Measurements from ENCODE around the gene UQCRH. TPM values are rescaled to one million over a fixed set of nuclear protein-coding genes. Genes with fewer than 3 reads are reported as not detected.

UQCRH gene
- total and polyA plus RNA-seq, 2 of the 4 experiments (the other 2 are of a cell fraction): 347 to 736 TPM

Other genes with a start within 250 kb of the UQCRH start
- 9.9 and 14.7 TPM in 2 replicates for gene PIK3R3, start 171.1 kb upstream of the UQCRH start, total RNA-seq (2012; rRNA removed)
- gene PIK3R3, start 171.1 kb upstream of the UQCRH start, polyA plus RNA-seq (2012; rRNA removed): 4.3 and 5.3 TPM in 2 replicates
- gene TSPAN1, start 128.6 kb upstream of the UQCRH start, total RNA-seq (2012; rRNA removed): 0.18 TPM in 1 of 2 replicates, not detected in the other
- gene TSPAN1, start 128.6 kb upstream of the UQCRH start, polyA plus RNA-seq (2012; rRNA removed): 0.82 and 0.89 TPM in 2 replicates
- gene P3R3URF, start 127.2 kb upstream of the UQCRH start, total RNA-seq (2012; rRNA removed): not detected in 2 replicates
- gene P3R3URF, start 127.2 kb upstream of the UQCRH start, polyA plus RNA-seq (2012; rRNA removed): not detected in 2 replicates
- 45.3 and 54.8 TPM in 2 replicates for gene POMGNT1, start 105.3 kb upstream of the UQCRH start, total RNA-seq (2012; rRNA removed)
- 65.3 and 65.8 TPM in 2 replicates for gene POMGNT1, start 105.3 kb upstream of the UQCRH start, polyA plus RNA-seq (2012; rRNA removed)
- gene LURAP1, start 100.4 kb upstream of the UQCRH start, total RNA-seq (2012; rRNA removed): 2.5 TPM in 2 replicates
- gene LURAP1, start 100.4 kb upstream of the UQCRH start, polyA plus RNA-seq (2012; rRNA removed): 2.5 and 2.9 TPM in 2 replicates
- 4.7 and 4.8 TPM in 2 replicates for gene RAD54L, start 55.9 kb upstream of the UQCRH start, total RNA-seq (2012; rRNA removed)
- 10.6 and 10.7 TPM in 2 replicates for gene RAD54L, start 55.9 kb upstream of the UQCRH start, polyA plus RNA-seq (2012; rRNA removed)
- gene LRRC41, start 82 bp upstream of the UQCRH start, total RNA-seq (2012; rRNA removed): 62.5 and 67.6 TPM in 2 replicates
- 81.1 and 83.2 TPM in 2 replicates for gene LRRC41, start 82 bp upstream of the UQCRH start, polyA plus RNA-seq (2012; rRNA removed)
- gene NSUN4, start 37.1 kb downstream of the UQCRH start, total RNA-seq (2012; rRNA removed): 10.9 and 11.9 TPM in 2 replicates
- gene NSUN4, start 37.1 kb downstream of the UQCRH start, polyA plus RNA-seq (2012; rRNA removed): 11.6 and 13.0 TPM in 2 replicates
- under 0.01 TPM in 1 of 2 replicates, not detected in the other for gene FAAH, start 90.6 kb downstream of the UQCRH start, total RNA-seq (2012; rRNA removed)
- 0.19 and 0.29 TPM in 2 replicates for gene FAAH, start 90.6 kb downstream of the UQCRH start, polyA plus RNA-seq (2012; rRNA removed)
- not detected in 2 replicates for gene DMBX1, start 186.1 kb downstream of the UQCRH start, total RNA-seq (2012; rRNA removed)
- not detected in 2 replicates for gene DMBX1, start 186.1 kb downstream of the UQCRH start, polyA plus RNA-seq (2012; rRNA removed)
- not detected in 2 replicates for gene KNCN, start 247.9 kb downstream of the UQCRH start, total RNA-seq (2012; rRNA removed)
- gene KNCN, start 247.9 kb downstream of the UQCRH start, polyA plus RNA-seq (2012; rRNA removed): not detected in 2 replicates

All from IMR-90 (cell line).